GM12892 (cell line): ENCODE measurements around the gene BAHD1.

ENCODE experiments used
- DNase-seq: peaks from one replicate; pipeline ENCODE4 v3.0.0; 2011; ENCODE audit not compliant: insufficient read length
- FAIRE-seq: peaks from 2 replicates; lab custom pipeline; 2011; peaks lifted over from hg19 to GRCh38; lab: Jason Lieb, UNC
- POLR2A ChIP-seq: IDR thresholded peaks from 2 replicates; pipeline ENCODE4 v1.6.1; 2011; ENCODE audit warnings: low read depth, low read length, control low read depth
- POLR2AphosphoS5 ChIP-seq: IDR thresholded peaks from 2 replicates; pipeline ENCODE4 v1.6.1; 2011; ENCODE audit warnings: low read depth, low read length, control low read depth
- TAF1 ChIP-seq: IDR thresholded peaks from 2 replicates; pipeline ENCODE4 v1.6.1; 2011; ENCODE audit warnings: low read depth, mild to moderate bottlenecking, control low read depth, low read length, borderline replicate concordance

Gene BAHD1

GRCh38 chr15:40474581-40474980, 33.8 kb downstream of the BAHD1 start:
- DNase-seq: no peak
- TF ChIP-seq POLR2A (no peak), TAF1 (no peak), POLR2AphosphoS5 (no peak)
- FAIRE-seq: no peak

DNA sequence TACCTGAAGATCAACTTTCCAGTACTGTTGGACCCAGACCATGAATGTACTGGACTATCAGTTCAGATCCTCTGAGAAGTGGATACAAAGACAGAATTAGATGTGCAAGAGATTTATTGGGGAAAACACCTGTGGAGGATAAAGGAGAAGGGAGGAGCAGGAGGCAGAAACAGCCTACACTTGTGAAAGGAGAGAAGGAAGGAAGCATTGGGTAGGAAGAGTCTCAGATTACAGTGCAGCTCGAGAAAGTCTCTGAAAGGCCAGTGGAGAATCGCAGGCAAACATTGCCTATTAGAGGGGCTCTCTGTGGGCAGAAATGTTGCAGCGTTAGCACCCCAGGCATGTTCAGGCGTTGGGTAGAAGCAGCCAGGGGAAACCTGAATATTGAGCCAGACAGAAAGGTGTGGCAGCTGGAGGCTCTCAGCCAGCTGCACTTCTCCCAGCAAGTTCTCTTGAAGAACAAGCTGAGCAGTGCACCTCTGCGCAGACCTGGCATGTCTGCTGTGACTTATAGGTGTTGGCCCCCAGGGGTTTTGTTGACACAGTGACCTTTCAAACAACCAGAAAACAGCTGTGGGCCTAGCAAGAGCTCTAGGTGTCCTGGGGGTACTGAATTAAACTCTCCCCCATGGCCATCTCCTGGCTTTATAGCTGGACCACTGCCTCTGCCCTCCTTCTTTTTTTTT, 37.0 kb downstream of the BAHD1 start:
- FAIRE-seq (no peak), DNase-seq (no peak)
- TF ChIP-seq POLR2AphosphoS5: no peak
- no peak for TF ChIP-seq POLR2A
- TF ChIP-seq TAF1: no peak

GRCh38 chr15:40479024-40479423, 38.3 kb downstream of the BAHD1 start:
- DNase-seq (no peak), FAIRE-seq (no peak)
- TF ChIP-seq POLR2AphosphoS5 (no peak), POLR2A (no peak), TAF1 (no peak)

- DNase-seq (no peak), FAIRE-seq (no peak)
- TF ChIP-seq POLR2AphosphoS5: no peak
- no peak for TF ChIP-seq TAF1
- no peak for TF ChIP-seq POLR2A
These were observed 40.8 kb downstream of the BAHD1 start for GRCh38 chr15:40481341-40482074.

DNA sequence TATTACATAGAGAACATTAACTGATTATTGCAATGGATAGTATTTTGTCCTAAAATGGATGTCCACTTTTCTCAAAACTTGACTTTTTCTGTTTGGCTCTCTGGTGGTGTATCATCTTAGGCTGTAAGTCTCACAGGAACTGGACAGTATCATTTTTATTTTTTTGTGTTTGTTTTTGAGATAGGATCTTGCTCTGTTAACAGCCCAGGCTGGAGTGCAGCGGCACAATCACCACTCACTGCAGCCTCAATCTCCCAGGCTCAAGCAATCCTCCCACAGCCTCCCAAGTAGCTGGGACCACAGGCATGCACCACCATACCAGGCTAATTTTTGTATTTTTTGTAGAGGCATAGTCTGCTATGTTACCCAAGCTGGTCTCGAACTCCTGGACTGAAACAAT, 43.2 kb downstream of the BAHD1 start:
- no peak for DNase-seq
- no peak for TF ChIP-seq POLR2A
- TF ChIP-seq TAF1: no peak
- FAIRE-seq: no peak

DNA sequence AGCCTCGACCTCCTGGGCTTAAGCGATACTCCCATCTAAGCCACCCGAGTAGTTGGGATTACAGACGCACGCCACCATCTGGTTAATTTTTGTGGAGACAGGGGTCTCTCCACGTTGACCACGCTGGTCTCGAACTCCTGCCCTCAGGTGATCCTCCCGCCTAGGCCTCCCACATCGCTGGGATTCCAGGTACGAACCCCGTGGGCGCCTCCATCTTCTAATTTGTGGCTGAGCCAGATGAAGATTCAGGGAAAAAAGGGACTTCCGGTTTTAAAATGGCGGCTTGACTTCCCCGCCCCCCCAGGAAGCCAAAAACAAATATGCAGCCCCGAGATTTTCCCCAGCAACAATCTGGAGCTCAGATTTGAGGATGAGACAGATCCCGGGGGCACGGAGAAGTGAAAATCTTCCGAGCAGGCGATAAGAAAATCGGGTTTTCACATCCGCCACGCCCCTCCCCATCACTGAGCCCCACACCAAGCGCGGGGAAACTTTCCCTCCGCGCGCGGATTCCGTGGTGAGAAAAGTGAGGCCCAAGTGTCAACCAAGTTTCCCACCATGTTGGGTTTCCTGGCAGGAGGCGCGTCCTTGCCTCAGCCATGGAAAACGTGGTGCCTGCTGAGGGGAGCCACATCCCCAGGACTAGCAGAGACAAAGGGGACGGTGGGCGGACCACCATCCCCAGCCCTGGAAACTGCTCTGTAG, 45.5 kb downstream of the BAHD1 start:
- TF ChIP-seq POLR2A (no peak), TAF1 (no peak), POLR2AphosphoS5 (no peak)
- FAIRE-seq: no peak
- DNase-seq: no peak

DNA sequence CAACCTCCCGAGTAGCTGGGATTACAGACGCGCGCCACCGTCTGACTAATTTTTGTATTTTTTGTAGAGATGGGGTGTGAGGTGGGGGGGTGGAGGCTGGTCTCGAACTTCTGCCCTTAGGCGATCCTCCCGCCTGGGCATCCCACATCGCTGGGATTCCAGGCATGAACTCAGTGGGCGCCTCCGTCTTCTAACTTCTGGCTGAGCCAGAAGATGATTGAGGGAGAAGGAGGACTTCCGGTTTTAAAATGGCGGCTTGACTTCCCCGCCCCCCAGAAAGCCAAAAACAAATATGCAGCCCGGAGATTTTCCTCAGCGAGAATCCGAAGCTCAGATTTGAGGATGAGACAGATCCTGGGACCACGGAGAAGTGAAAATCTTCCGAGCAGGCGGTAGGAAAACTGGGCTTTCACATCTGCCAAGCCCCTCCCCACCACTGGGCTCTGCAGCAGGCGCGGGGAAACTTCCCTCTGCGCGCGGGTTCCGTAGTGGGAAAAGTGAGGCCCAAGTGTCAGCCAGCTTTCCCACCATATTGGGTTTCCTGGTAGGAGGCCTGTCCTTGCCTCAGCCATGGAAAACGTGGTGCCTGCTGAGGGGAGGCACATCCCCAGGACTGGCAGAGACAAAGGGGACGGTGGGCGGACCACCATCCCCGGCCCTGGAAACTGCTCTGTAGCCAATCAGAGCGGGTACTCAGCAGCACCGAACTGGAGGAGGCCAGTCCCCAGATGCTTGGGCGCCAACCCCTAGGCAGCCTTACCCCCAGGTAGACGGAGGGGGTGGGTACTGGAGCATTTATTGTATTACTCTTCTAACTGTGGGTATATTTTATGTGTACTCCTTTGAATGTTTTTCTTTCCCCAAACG, 47.3 kb downstream of the BAHD1 start:
- no peak for TF ChIP-seq POLR2A
- no peak for TF ChIP-seq POLR2AphosphoS5
- no peak for TF ChIP-seq TAF1
- FAIRE-seq: no peak
- DNase-seq: no peak

DNA sequence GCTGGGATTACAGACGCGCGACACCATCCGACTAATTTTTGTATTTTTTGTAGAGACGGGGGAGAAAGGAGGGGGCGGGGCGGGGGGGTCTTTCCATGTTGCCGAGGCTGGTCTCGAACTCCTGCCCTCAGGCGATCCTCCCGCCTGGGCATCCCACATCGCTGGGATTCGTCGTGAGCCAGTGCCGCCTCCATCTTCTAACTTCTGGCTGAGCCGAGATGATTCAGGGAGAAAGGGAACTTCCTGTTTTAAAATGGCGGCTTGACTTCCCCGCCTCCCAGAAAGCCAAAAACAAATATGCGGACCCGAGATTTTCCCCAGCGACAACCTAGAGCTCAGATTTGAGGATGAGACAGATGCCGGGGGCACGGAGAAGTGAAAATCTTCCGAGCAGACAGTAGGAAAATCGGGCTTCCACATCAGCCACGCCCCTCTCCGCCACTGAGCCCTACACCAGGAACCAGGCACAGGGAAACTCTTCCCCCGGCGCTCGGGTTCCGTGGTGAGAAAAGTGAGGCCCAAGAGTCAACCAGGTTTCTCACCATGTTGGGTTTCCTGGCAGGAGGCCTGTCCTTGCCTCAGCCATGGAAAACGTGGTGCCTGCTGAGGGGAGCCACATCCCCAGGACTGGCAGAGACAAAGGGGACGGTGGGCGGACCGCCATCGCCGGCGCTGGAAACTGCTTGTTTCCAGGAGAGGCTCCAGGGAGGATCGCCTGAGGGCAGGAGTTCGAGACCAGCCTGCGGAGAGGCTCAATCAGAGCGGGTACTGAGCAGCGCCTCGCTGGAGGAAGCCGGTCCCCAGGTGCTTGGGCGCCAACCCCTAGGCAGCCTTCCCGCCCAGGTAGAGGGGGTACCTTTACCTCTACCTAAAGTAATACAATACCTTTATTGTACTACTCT, 48.8 kb downstream of the BAHD1 start:
- FAIRE-seq: no peak
- TF ChIP-seq POLR2AphosphoS5: no peak
- no peak for TF ChIP-seq TAF1
- no peak for TF ChIP-seq POLR2A
- no peak for DNase-seq

GRCh38 chr15:40493089-40493840, 52.5 kb downstream of the BAHD1 start:
- DNase-seq (no peak), FAIRE-seq (no peak)
- TF ChIP-seq POLR2AphosphoS5 (no peak), TAF1 (no peak), POLR2A (no peak)

DNA sequence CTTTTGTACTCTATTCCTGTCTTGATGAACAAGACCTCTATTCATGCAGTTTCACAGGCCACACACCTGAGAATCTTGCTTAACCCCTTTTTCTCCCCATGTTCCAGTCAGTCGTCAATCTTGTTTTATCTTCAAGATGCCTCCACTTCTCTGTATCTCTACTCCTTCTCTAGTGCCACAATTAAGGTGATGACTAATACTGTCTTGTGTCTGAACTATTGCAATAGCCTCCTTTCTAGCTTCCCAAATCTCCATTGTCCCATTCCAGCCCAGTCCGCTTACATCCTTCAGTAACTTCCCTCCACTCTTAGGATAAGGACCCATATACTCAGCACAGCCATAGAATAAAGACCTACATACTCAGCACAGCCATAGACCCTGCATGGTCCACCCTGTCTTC, 54.8 kb downstream of the BAHD1 start:
- DNase-seq (no peak), FAIRE-seq (no peak)
- TF ChIP-seq POLR2A (no peak), TAF1 (no peak), POLR2AphosphoS5 (no peak)
